Mucosa of stomach (tissue), 1 donor: Measurements from ENCODE around the gene SLC24A1.

ENCODE experiments used
- H3K27me3 ChIP-seq: one replicate; pipeline ENCODE4 v1.7.0; 2013; ENCODE audit warnings: mild to moderate bottlenecking, low read length; ENCODE audit not compliant: control insufficient read depth, insufficient read depth
- H3K36me3 ChIP-seq: one replicate; pipeline ENCODE4 v1.7.0; 2013; ENCODE audit warnings: low read length; ENCODE audit not compliant: control insufficient read depth, insufficient read depth
- H3K4me1 ChIP-seq: one replicate; pipeline ENCODE4 v1.7.0; 2013; ENCODE audit warnings: mild to moderate bottlenecking, low read length; ENCODE audit not compliant: control insufficient read depth, insufficient read depth
- H3K4me3 ChIP-seq: one replicate; pipeline ENCODE4 v1.7.0; 2013; ENCODE audit warnings: low read length
- H3K9ac ChIP-seq: one replicate; pipeline ENCODE4 v1.7.0; 2013; ENCODE audit warnings: mild to moderate bottlenecking, low read length, moderate library complexity
- H3K9me3 ChIP-seq: one replicate; pipeline ENCODE4 v1.7.0; 2013; ENCODE audit warnings: mild to moderate bottlenecking, low read length, moderate library complexity; ENCODE audit not compliant: control insufficient read depth
- donor health status: Pancreatic carcinoma.

The SLC24A1 gene

GRCh38 chr15:65623103-65623502 lies 1.4 kb downstream of the SLC24A1 start:
- no peak overlapping the region for H3K9ac ChIP-seq
- H3K9me3 ChIP-seq: no peaks in the 10 kb centered on the region
- H3K4me1 ChIP-seq: no peaks in the 10 kb centered on the region
- H3K27me3 ChIP-seq: no peaks in the 10 kb centered on the region
- no peaks in the 10 kb centered on the region for H3K36me3 ChIP-seq
- H3K4me3 ChIP-seq: no peak overlapping the region

DNA sequence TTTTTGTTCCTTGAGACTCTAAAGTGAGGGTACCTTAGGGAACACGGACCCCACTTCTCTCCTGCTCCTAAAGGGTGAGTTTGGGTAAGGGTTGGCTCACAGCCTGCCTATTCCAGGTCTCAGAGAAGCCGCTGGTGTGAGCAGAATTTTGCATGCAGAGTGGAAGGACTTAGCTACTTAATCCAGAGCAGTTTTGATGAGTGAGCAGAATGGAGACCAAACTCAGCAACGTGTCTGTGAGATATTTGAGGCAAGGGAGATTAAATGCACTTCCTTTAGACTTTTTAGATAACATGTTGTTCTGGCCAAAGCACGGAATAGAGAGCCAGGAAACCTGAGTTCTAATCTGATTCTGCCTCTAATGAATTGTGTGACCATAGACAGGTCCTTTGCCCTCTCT lies 5.1 kb downstream of the SLC24A1 start:
- no peaks in the 10 kb centered on the region for H3K36me3 ChIP-seq
- H3K27me3 ChIP-seq: no peaks in the 10 kb centered on the region
- no peak overlapping the region for H3K9ac ChIP-seq
- no peak overlapping the region for H3K4me3 ChIP-seq
- H3K9me3 ChIP-seq: no peaks in the 10 kb centered on the region
- H3K4me1 ChIP-seq: no peaks in the 10 kb centered on the region

- no peak overlapping the region for H3K4me3 ChIP-seq
- peaks cover 4% of the 10 kb centered on the region for H3K4me1 ChIP-seq
- H3K9me3 ChIP-seq: no peaks in the 10 kb centered on the region
- H3K9ac ChIP-seq: no peak overlapping the region
- H3K27me3 ChIP-seq: no peaks in the 10 kb centered on the region
- no peaks in the 10 kb centered on the region for H3K36me3 ChIP-seq
Measured at GRCh38 chr15:65629548-65629947, 7.8 kb downstream of the SLC24A1 start.

DNA sequence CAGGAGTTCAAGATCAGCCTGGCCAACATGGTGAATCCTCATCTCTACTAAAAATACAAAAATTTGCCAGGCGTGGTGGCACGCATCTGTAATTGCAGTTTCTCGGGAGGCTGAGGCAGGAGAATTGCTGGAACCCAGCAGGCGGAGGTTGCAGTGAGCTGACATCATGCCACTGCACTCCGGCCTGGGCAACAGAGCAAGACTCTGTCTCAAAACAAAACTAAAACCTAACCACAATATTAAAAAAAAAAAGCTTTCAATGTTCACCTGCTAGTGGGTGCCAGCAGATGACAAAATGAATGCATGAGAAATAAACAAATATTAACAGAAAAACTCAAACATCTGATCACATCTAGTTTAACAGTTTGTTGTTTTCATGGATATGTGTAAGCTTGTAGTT lies 9.0 kb downstream of the SLC24A1 start:
- Histone ChIP-seq H3K36me3 (no peaks in the 10 kb centered on the region), H3K27me3 (no peaks in the 10 kb centered on the region), H3K9me3 (no peaks in the 10 kb centered on the region), H3K9ac (no peak overlapping the region), H3K4me3 (no peak overlapping the region), H3K4me1 (peaks cover 4% of the 10 kb centered on the region)

GRCh38 chr15:65631503-65631902 lies 9.8 kb downstream of the SLC24A1 start:
- Histone ChIP-seq H3K4me3 (no peak overlapping the region), H3K9ac (no peak overlapping the region), H3K27me3 (no peaks in the 10 kb centered on the region), H3K4me1 (peaks cover 4% of the 10 kb centered on the region), H3K9me3 (no peaks in the 10 kb centered on the region), H3K36me3 (no peaks in the 10 kb centered on the region)

DNA sequence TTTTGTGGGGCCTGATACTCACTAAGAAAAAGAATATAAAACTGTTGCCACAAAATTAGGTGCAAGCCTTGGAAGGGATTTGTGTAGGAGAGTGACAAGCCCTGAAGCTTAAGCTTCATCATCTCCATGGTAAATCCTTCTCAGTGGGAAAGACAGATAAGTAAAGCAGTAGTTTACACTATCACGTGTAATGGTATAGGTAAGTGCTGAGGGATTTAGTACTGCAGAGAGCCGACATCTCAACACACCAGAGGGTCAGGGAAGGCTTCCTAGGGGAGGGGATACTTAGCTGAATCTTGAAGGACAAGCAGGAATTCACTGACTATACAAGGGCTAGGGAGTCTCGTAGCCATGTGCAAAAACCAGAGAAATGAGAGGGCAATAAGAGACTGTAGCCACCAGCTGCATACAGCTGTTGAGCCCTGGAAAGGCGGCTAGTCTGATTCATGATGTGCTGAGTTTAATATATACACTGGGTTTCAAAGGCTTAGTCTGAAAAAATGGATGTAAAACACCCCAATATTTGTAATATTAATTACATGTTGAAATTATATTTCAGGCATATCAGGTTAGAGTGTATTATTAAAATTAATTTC lies 11.1 kb downstream of the SLC24A1 start:
- Histone ChIP-seq H3K9me3 (no peaks in the 10 kb centered on the region), H3K4me1 (peaks cover 4% of the 10 kb centered on the region), H3K4me3 (no peak overlapping the region), H3K27me3 (no peaks in the 10 kb centered on the region), H3K36me3 (no peaks in the 10 kb centered on the region), H3K9ac (no peak overlapping the region)

GRCh38 chr15:65633752-65634151 lies 12.0 kb downstream of the SLC24A1 start:
- H3K9me3 ChIP-seq: no peaks in the 10 kb centered on the region
- H3K4me3 ChIP-seq: no peak overlapping the region
- H3K9ac ChIP-seq: no peak overlapping the region
- no peaks in the 10 kb centered on the region for H3K36me3 ChIP-seq
- peaks cover 4% of the 10 kb centered on the region for H3K4me1 ChIP-seq
- H3K27me3 ChIP-seq: no peaks in the 10 kb centered on the region

DNA sequence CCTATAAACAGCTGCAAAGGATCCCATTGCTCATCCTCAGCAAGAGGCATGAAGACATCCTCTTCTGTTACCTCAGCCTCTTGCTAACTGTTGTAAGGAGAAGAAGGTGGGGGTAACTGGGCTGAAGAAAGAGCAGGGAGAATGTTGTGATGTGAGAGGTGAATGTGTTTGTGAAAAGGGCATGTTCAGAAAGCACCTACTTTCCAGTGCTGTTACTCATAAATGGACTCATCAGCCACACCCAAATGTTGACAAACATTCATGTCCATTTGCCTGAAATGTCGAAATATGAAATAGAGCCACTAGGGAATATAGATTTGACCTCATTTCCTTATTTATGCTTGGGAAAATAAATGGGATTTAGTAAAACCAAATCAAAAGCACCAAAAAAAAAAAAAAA lies 12.6 kb downstream of the SLC24A1 start:
- no peak overlapping the region for H3K9ac ChIP-seq
- peaks cover 4% of the 10 kb centered on the region for H3K4me1 ChIP-seq
- H3K4me3 ChIP-seq: no peak overlapping the region
- no peaks in the 10 kb centered on the region for H3K27me3 ChIP-seq
- H3K9me3 ChIP-seq: no peaks in the 10 kb centered on the region
- H3K36me3 ChIP-seq: no peaks in the 10 kb centered on the region

- Histone ChIP-seq H3K36me3 (no peaks in the 10 kb centered on the region), H3K4me3 (no peak overlapping the region), H3K4me1 (peaks cover 12% of the 10 kb centered on the region), H3K9ac (no peak overlapping the region), H3K27me3 (no peaks in the 10 kb centered on the region), H3K9me3 (no peaks in the 10 kb centered on the region)
Measured at GRCh38 chr15:65638109-65638508, 16.4 kb downstream of the SLC24A1 start.

GRCh38 chr15:65638681-65639089 lies 16.9 kb downstream of the SLC24A1 start:
- H3K4me3 ChIP-seq: no peak overlapping the region
- H3K9me3 ChIP-seq: no peaks in the 10 kb centered on the region
- H3K9ac ChIP-seq: no peak overlapping the region
- no peaks in the 10 kb centered on the region for H3K27me3 ChIP-seq
- no peaks in the 10 kb centered on the region for H3K36me3 ChIP-seq
- peaks cover 12% of the 10 kb centered on the region for H3K4me1 ChIP-seq

GRCh38 chr15:65639509-65639908 lies 17.8 kb downstream of the SLC24A1 start:
- Histone ChIP-seq H3K9ac (no peak overlapping the region), H3K4me3 (no peak overlapping the region), H3K36me3 (no peaks in the 10 kb centered on the region), H3K9me3 (no peaks in the 10 kb centered on the region), H3K4me1 (peaks cover 8% of the 10 kb centered on the region), H3K27me3 (no peaks in the 10 kb centered on the region)

DNA sequence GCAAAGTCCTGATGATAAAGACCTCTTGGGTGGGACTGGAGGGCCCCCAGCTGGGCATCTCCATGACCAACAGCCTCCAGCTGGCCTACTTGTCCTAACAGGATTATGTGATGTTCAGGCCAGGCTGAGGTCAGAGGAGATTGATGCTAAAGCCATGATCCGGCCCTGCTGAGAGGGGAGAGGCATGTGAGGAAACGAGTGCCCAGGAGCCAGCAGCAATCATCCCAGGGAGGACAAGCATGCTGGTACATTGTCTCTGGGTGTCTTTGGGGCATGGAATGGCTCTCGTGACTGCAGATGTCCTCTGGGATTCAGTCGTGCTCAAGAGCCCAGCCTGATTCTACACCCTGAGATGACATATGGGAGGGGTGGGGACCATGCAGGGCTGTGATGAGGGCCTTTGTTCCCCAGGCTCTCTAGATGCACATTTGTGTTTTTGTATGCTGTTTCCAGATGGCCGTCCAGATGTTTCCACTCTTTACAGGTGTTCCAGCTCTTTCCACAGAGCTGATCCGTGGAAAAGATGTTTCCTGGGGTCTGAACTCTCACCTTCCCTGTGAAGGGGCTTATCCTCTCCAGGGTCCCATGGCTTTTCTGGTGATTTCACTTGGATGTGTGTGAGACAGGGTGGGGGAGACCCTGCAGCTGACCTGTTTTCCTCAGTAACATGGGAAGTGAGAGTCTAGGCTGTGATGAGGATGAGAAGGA lies 20.2 kb downstream of the SLC24A1 start:
- Histone ChIP-seq H3K27me3 (no peaks in the 10 kb centered on the region), H3K4me3 (no peak overlapping the region), H3K4me1 (peaks cover 8% of the 10 kb centered on the region), H3K9ac (no peak overlapping the region), H3K9me3 (no peaks in the 10 kb centered on the region), H3K36me3 (no peaks in the 10 kb centered on the region)
